Smooth muscle cell (in vitro differentiated cells): Measurements from ENCODE around the gene TMEM229A. TPM values are rescaled to one million over a fixed set of nuclear protein-coding genes. Genes with fewer than 3 reads are reported as not detected.
"Not testable (repeated sequence)": the region's sequence is repeated elsewhere in the genome, so short reads cannot be mapped to it uniquely, and the experiment has no call there.

Source experiments
- DNase-seq: peaks from one replicate; lab custom pipeline; 2025; ENCODE audit not compliant: unreplicated experiment; lab: John Stamatoyannopoulos, UW
- H2AFZ ChIP-seq: fragments of 200-600 bp; sonication (generic); 2 replicates; pipeline ENCODE4 v1.6.0; 2016; ENCODE audit warnings: antibody characterized with exemption, low read depth, mild to moderate bottlenecking
- H3F3A ChIP-seq: fragments of 200-600 bp; sonication (generic); 2 replicates; pipeline ENCODE4 v1.6.0; 2017; ENCODE audit warnings: antibody characterized with exemption, low read depth
- H3K27ac ChIP-seq: fragments of 200-600 bp; sonication (generic); 2 replicates; pipeline ENCODE4 v1.5.1; 2016; ENCODE audit warnings: low read depth, mild to moderate bottlenecking
- H3K27me3 ChIP-seq: fragments of 200-600 bp; sonication (generic); 2 replicates; pipeline ENCODE4 v1.6.1; 2016; ENCODE audit warnings: low read depth, mild to moderate bottlenecking
- H3K36me3 ChIP-seq: fragments of 200-600 bp; sonication (generic); 2 replicates; pipeline ENCODE4 v1.5.1; 2016; ENCODE audit warnings: low read depth
- H3K4me1 ChIP-seq: fragments of 200-600 bp; sonication (generic); 2 replicates; pipeline ENCODE4 v1.5.1; 2016; ENCODE audit warnings: low read depth
- H3K4me2 ChIP-seq: fragments of 200-600 bp; sonication (generic); 2 replicates; pipeline ENCODE4 v1.6.0; 2016; ENCODE audit warnings: mild to moderate bottlenecking
- H3K4me3 ChIP-seq: fragments of 200-600 bp; sonication (generic); 2 replicates; pipeline ENCODE4 v1.5.1; 2016; ENCODE audit warnings: mild to moderate bottlenecking
- H3K79me2 ChIP-seq: fragments of 200-600 bp; sonication (generic); 2 replicates; pipeline ENCODE4 v1.6.0; 2016; ENCODE audit warnings: low read depth, mild to moderate bottlenecking
- H3K9ac ChIP-seq: fragments of 200-600 bp; sonication (generic); 2 replicates; pipeline ENCODE4 v1.6.0; 2016; ENCODE audit warnings: low read depth
- H3K9me3 ChIP-seq: fragments of 200-600 bp; sonication (generic); replicated peaks from 2 replicates; pipeline ENCODE4 v1.5.1; 2016; ENCODE audit warnings: low read depth
- H4K20me1 ChIP-seq: fragments of 200-600 bp; sonication (generic); 2 replicates; pipeline ENCODE4 v1.6.0; 2016; ENCODE audit warnings: low read depth
- WGBS: methylation state at CpG from one replicate; pipeline ENCODE4 v1.1.7; 2016; ENCODE audit warnings: low lambda C conversion rate; 5-methylcytosine and 5-hydroxymethylcytosine counted together
- polyA plus RNA-seq: library from polyadenylated mRNA; unstranded; fragments of >200 nt; fragmentation: Nextera tagmentation; extraction: Ambion mirVana; gene quantifications from 2 replicates; pipeline ENCODE4 v1.2.1, GENCODE V29; 2016
- total RNA-seq: library from RNA; depleted of rRNA; stranded (reverse); fragments of >200 nt; gene quantifications from 2 replicates; pipeline ENCODE4 v1.2.3, GENCODE V29; 2014
- TF ChIP-seq, protein P1 (sequence below): fragments of 200-600 bp; sonication (generic); IDR thresholded peaks from 2 replicates; pipeline ENCODE4 v1.5.1; 2017; ENCODE audit warnings: borderline replicate concordance, mild to moderate bottlenecking, antibody characterized with exemption; ENCODE audit not compliant: insufficient read depth, poor library complexity, severe bottlenecking

Gene TMEM229A
- total and polyA plus RNA-seq, 2 experiments from 2014 or later: not detected

DNA sequence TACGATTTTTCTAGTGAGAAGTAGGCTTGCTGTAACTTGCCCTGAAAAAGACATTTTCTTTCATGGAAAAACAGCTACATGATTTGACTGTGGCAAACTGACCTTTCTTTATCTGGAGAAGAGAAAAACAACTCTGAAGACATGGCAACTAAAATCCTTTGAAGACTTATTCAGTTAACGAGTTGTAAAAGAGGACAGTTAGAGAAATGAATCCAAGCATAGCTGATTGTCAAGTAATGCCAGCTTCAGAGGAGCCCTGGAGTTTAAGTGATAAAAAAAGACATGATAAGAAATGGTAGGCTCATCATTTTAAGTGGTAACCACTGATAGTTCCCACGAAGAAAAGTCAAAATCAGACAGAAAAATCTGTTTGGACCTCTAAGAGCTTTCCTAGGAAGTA is 19.6 kb downstream of the TMEM229A start:
- Histone ChIP-seq H3K4me3 (no peak overlapping the region), H3K9ac (no peak overlapping the region), H3K4me2 (no peak overlapping the region), H3K79me2 (no peaks in the 10 kb centered on the region), H4K20me1 (no peaks in the 10 kb centered on the region), H3K9me3 (no peaks in the 10 kb centered on the region), H3K27me3 (no peaks in the 10 kb centered on the region), H3K4me1 (no peaks in the 10 kb centered on the region), H3F3A (no peaks in the 10 kb centered on the region), H2AFZ (no peak overlapping the region), H3K36me3 (no peaks in the 10 kb centered on the region), H3K27ac (no peak overlapping the region)
- TF ChIP-seq, protein P1, sequence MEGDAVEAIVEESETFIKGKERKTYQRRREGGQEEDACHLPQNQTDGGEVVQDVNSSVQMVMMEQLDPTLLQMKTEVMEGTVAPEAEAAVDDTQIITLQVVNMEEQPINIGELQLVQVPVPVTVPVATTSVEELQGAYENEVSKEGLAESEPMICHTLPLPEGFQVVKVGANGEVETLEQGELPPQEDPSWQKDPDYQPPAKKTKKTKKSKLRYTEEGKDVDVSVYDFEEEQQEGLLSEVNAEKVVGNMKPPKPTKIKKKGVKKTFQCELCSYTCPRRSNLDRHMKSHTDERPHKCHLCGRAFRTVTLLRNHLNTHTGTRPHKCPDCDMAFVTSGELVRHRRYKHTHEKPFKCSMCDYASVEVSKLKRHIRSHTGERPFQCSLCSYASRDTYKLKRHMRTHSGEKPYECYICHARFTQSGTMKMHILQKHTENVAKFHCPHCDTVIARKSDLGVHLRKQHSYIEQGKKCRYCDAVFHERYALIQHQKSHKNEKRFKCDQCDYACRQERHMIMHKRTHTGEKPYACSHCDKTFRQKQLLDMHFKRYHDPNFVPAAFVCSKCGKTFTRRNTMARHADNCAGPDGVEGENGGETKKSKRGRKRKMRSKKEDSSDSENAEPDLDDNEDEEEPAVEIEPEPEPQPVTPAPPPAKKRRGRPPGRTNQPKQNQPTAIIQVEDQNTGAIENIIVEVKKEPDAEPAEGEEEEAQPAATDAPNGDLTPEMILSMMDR: no peak
- 33% methylated on average over 3 of the region's 3 CpGs for WGBS
- DNase-seq: no peak

DNA sequence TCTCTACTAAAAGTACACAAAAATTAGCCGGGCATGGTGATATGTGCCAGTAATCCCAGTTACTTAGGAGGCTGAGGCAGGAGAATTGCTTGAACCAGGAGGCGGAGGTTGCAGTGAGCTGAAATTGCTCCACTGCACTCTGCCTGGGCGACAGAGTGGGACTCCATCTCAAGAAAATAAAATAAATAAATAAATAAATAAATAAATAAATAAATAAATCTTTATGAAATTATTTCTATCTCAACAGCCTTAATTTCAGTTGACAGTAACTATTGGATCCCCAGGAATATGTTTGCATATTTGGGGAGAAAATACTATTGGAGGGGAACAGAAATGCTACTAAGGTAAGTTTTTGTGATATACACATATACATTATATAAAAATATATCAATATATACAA is 20.0 kb downstream of the TMEM229A start:
- Histone ChIP-seq H3K27ac (no peak overlapping the region), H3K9me3 (no peaks in the 10 kb centered on the region), H3K9ac (no peak overlapping the region), H3K4me2 (no peak overlapping the region), H3K79me2 (no peaks in the 10 kb centered on the region), H3K36me3 (no peaks in the 10 kb centered on the region), H2AFZ (no peak overlapping the region), H3F3A (no peaks in the 10 kb centered on the region), H3K27me3 (no peaks in the 10 kb centered on the region), H3K4me3 (no peak overlapping the region), H3K4me1 (no peaks in the 10 kb centered on the region), H4K20me1 (no peaks in the 10 kb centered on the region)
- 98% methylated on average over 3 of the region's 3 CpGs for WGBS
- TF ChIP-seq, protein P1: no peak
- no peak for DNase-seq

DNA sequence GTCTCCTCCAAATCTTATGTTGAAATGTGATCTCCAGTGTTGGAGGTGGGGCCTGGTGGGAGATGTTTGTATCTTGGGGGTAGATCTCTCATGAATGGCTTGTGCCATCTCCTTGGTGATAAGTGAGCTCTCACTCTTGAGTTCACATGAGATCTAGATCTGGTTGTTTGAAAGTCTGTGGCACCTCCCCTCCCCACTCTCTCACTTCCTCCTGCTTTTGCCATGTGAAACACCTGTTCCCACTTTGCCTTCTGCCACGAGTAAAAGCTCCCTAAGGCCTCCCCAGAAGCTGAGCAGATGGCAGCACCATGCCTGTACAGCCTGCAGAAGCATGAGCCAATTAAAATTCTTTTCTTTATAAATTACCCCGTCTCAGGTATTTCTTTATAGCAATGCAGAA is 23.5 kb downstream of the TMEM229A start:
- Histone ChIP-seq H3K27me3 (no peaks in the 10 kb centered on the region), H3K36me3 (no peaks in the 10 kb centered on the region), H3K4me3 (no peak overlapping the region), H3K79me2 (no peaks in the 10 kb centered on the region), H3K4me1 (no peaks in the 10 kb centered on the region), H3K9ac (no peak overlapping the region), H3K27ac (no peak overlapping the region), H3F3A (no peaks in the 10 kb centered on the region), H3K4me2 (no peak overlapping the region), H4K20me1 (no peaks in the 10 kb centered on the region), H2AFZ (no peak overlapping the region), H3K9me3 (no peaks in the 10 kb centered on the region)
- DNase-seq: no peak
- TF ChIP-seq, protein P1: no peak
- 86% methylated on average over 2 of the region's 2 CpGs for WGBS

DNA sequence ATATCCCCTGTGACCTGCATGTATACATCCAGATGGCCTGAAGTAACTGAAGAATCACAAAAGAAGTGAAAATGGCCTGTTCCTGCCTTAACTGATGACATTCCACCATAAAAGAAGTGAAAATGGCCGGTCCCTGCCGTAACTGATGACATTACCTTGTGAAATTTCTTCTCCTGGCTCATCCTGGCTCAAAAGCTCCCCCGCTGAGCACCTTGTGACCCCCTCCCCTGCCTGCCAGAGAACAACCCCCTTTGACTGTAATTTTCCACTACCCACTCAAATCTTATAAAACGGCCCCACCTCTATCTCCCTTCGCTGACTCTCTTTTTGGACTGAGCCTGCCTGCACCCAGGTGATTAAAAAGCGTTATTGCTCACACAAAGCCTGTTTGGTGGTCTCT is 24.6 kb downstream of the TMEM229A start:
- WGBS: 76% methylated on average over 6 of the region's 6 CpGs
- H4K20me1 ChIP-seq, H3K9me3 ChIP-seq, H3K36me3 ChIP-seq, DNase-seq, H3K4me2 ChIP-seq, H3K79me2 ChIP-seq, H2AFZ ChIP-seq, H3K27ac ChIP-seq, H3K27me3 ChIP-seq, H3K4me3 ChIP-seq, H3K9ac ChIP-seq, H3K4me1 ChIP-seq, H3F3A ChIP-seq: not testable (repeated sequence)
